ENCODE measurements around the gene CNOT4. TPM values are rescaled to one million over a fixed set of nuclear protein-coding genes. Genes with fewer than 3 reads are reported as not detected.

Gene CNOT4
- total and polyA plus RNA-seq, 4 donors, result 5.6 to 61.4 (median 11.7) TPM

GRCh38 chr7:135335628-135336139 lies 174.2 kb downstream of the CNOT4 start:
- Histone ChIP-seq H3K4me1 (ENCODE audit: control insufficient read depth in 5 of 5, insufficient read depth in 5 of 5, low read length in 5 of 5) (peaks cover 0 to 6% (median 0%) of the 10 kb centered on the region in 5 donors), H3K27me3 (ENCODE audit: control insufficient read depth in 3 of 3, insufficient read depth in 3 of 3, low read length in 2 of 3) (no peaks in the 10 kb centered on the region), H3K9me3 (ENCODE audit: control insufficient read depth in 4 of 4, insufficient read depth in 3 of 4, low read length in 3 of 4) (peaks cover 0 to 2% (median 0%) of the 10 kb centered on the region in 4 donors), H3K9ac (ENCODE audit: insufficient read depth in 1 of 2, low read length in 2 of 2) (no peak overlapping the region), H3K27ac (ENCODE audit: low read depth in 1 of 2, low read length in 1 of 2) (no peak overlapping the region), H3K36me3 (ENCODE audit: control insufficient read depth in 4 of 4, insufficient read depth in 4 of 4, low read length in 4 of 4) (no peaks in the 10 kb centered on the region), H3K4me3 (no peak overlapping the region)
- no peak for TF ChIP-seq CTCF (IDR thresholded peaks at IDR 0.05; ENCODE audit: control extremely low read depth, extremely low read depth)
- ATAC-seq (ENCODE audit: insufficient read depth, low FRiP score), result peak; percentile 60
- WGBS, 2 donors, result 30 to 34% methylated on average over 9 of the region's 9 CpGs
- peak; percentile 73 to 86 (median 83) for DNase-seq

GRCh38 chr7:135334830-135335543 lies 174.9 kb downstream of the CNOT4 start:
- Histone ChIP-seq H3K36me3 (ENCODE audit: control insufficient read depth in 4 of 4, insufficient read depth in 4 of 4, low read length in 4 of 4) (no peaks in the 10 kb centered on the region), H3K4me1 (ENCODE audit: control insufficient read depth in 5 of 5, insufficient read depth in 5 of 5, low read length in 5 of 5) (peaks cover 0 to 6% (median 0%) of the 10 kb centered on the region in 5 donors), H3K4me3 (no peak overlapping the region), H3K27ac (ENCODE audit: low read depth in 1 of 2, low read length in 1 of 2) (no peak overlapping the region), H3K9me3 (ENCODE audit: control insufficient read depth in 4 of 4, insufficient read depth in 3 of 4, low read length in 3 of 4) (peaks cover 0 to 2% (median 0%) of the 10 kb centered on the region in 4 donors), H3K9ac (ENCODE audit: insufficient read depth in 1 of 2, low read length in 2 of 2) (no peak overlapping the region), H3K27me3 (ENCODE audit: control insufficient read depth in 3 of 3, insufficient read depth in 3 of 3, low read length in 2 of 3) (no peaks in the 10 kb centered on the region)
- TF ChIP-seq CTCF (IDR thresholded peaks at IDR 0.05; ENCODE audit: control extremely low read depth, extremely low read depth), result no peak
- WGBS, 2 donors, result 58 to 71% methylated on average over 10 of the region's 10 CpGs
- DNase-seq, result no peak
- ATAC-seq (ENCODE audit: insufficient read depth, low FRiP score), result no peak

- Histone ChIP-seq H3K27me3 (ENCODE audit: control insufficient read depth in 3 of 3, insufficient read depth in 3 of 3, low read length in 2 of 3) (no peaks in the 10 kb centered on the region), H3K9ac (ENCODE audit: insufficient read depth in 1 of 2, low read length in 2 of 2) (no peak overlapping the region), H3K4me3 (no peak overlapping the region), H3K27ac (ENCODE audit: low read depth in 1 of 2, low read length in 1 of 2) (no peak overlapping the region), H3K4me1 (ENCODE audit: control insufficient read depth in 5 of 5, insufficient read depth in 5 of 5, low read length in 5 of 5) (peaks cover 0 to 6% (median 0%) of the 10 kb centered on the region in 5 donors), H3K9me3 (ENCODE audit: control insufficient read depth in 4 of 4, insufficient read depth in 3 of 4, low read length in 3 of 4) (no peaks in the 10 kb centered on the region), H3K36me3 (ENCODE audit: control insufficient read depth in 4 of 4, insufficient read depth in 4 of 4, low read length in 4 of 4) (no peaks in the 10 kb centered on the region)
- 94% methylated on average over 1 of the region's 1 CpG for WGBS, 2 donors
- no peak for ATAC-seq (ENCODE audit: insufficient read depth, low FRiP score)
- DNase-seq, result no peak
- no peak for TF ChIP-seq CTCF (IDR thresholded peaks at IDR 0.05; ENCODE audit: control extremely low read depth, extremely low read depth)
Measured at GRCh38 chr7:135333946-135334345, 176.0 kb downstream of the CNOT4 start.
